ENCODE results near the gene GPR156.
"Not testable (repeated sequence)": the region's sequence is repeated elsewhere in the genome, so short reads cannot be mapped to it uniquely, and the experiment has no call there.

The GPR156 gene

DNA sequence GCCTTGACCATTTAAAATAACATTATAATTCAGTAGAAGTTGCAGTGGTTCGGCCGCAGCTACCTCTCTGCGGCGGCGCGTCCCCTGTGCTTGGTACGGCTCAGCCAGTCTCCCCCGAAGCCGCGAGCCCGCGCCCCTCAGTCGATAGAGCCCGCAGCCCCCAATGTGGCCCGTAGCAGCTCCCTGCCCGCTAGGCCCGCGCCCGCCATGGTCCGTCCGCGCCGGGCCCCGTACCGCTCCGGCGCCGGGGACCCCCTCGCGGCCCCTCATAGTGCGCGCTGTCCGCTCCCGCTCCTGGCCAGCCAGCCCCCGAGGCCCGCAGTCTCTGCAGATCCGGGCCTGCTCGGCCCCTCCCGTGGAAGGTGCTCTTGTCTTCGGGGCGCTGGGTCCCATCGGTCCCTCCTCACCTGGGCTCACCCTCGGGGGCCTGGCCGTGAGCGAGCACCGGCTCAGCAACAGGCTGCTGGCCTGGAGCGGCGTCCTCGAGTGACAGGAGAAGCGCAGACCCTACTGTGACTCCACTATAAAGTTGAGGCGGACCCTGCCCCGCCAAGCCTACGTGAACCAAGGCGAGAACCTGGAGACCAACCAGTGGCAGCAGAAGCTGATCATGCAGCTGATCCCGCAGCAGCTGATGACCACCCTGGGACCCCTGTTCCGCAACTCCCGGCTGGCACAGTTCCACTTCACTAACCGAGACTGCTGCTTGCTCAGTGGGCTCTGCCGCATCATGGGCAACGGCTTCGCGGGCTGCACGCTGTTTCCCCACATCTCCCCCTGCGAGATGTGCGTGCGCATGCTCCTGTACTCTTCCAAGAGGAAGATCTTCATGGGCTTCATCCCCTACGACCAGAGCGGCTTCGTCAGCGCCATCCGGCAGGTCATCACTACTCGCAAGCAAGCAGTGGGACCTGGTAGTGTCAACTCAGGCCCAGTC is 21.8 kb upstream of the GPR156 start:
- H3K4me3 ChIP-seq (replicated peaks; ENCODE audit: low read depth, low read length): no peak overlapping the region
- no peak for DNase-seq (ENCODE audit: low read depth)
- TF ChIP-seq, protein P1, sequence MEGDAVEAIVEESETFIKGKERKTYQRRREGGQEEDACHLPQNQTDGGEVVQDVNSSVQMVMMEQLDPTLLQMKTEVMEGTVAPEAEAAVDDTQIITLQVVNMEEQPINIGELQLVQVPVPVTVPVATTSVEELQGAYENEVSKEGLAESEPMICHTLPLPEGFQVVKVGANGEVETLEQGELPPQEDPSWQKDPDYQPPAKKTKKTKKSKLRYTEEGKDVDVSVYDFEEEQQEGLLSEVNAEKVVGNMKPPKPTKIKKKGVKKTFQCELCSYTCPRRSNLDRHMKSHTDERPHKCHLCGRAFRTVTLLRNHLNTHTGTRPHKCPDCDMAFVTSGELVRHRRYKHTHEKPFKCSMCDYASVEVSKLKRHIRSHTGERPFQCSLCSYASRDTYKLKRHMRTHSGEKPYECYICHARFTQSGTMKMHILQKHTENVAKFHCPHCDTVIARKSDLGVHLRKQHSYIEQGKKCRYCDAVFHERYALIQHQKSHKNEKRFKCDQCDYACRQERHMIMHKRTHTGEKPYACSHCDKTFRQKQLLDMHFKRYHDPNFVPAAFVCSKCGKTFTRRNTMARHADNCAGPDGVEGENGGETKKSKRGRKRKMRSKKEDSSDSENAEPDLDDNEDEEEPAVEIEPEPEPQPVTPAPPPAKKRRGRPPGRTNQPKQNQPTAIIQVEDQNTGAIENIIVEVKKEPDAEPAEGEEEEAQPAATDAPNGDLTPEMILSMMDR (IDR thresholded peaks at IDR 0.05; ENCODE audit: low read length, missing control alignments): no peak

DNA sequence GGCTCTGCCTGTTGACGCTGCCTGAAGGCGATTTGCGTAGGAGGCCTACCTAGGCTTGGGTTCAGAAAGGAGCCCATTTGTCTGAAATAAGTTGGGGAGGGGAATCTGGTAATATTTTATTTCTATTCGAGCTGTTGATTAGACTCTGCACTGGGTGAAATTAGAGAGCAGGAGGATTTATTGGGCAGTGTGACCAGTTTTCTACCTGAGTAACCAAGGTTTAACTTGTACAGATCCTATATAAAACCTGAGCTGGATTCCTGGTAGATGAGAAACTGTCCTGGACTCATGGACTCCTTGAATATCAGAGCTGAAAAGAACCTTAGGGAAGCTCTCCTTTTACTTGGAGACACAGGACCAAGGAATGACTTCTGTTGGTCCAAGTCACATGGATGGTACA is 19.6 kb upstream of the GPR156 start:
- no peak for DNase-seq (ENCODE audit: low read depth)
- no peak overlapping the region for H3K4me3 ChIP-seq (replicated peaks; ENCODE audit: low read depth, low read length)
- TF ChIP-seq, protein P1 (IDR thresholded peaks at IDR 0.05; ENCODE audit: low read length, missing control alignments): no peak

DNA sequence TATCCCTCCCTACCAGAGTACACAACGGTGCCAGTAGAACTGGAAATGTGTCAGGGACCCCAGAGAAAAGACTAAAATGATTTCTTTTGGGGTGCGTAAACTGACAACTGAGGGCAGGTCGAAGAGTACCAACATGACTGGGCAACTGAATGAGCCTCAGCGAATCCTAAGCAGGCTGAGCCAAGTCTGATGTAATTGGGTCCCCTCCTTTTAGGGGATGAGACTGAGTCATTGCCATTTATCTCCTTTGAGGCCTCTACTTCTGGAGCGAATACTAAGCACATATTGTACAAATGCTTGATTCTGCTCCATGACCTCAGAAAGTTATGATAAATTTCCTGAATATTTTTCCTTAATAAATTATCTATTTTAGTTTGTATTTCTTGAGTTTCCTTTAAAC is 17.3 kb upstream of the GPR156 start:
- H3K4me3 ChIP-seq (replicated peaks; ENCODE audit: low read depth, low read length): no peak overlapping the region
- TF ChIP-seq, protein P1 (IDR thresholded peaks at IDR 0.05; ENCODE audit: low read length, missing control alignments): no peak
- DNase-seq (ENCODE audit: low read depth): peak; percentile 76

DNA sequence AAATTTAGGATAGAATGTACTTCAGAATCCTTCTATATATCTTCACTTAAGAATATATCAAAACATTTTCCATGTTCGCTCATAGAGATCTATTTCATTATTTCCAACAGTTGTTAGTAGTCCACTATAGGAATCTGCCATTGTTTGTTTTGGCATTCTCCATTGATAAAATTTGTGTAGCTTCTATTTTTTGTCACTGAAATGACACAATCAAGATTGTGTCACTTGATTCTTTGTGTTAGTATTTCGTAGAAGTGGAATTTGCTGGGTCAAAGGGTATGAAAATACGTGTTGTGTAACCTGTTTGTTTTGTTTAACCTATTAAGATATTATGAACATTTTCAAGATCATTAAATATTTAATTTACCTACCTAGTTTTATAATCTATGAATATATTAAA is 15.9 kb upstream of the GPR156 start:
- TF ChIP-seq, protein P1 (IDR thresholded peaks at IDR 0.05; ENCODE audit: low read length, missing control alignments): no peak
- peak; percentile 57 for DNase-seq (ENCODE audit: low read depth)
- no peak overlapping the region for H3K4me3 ChIP-seq (replicated peaks; ENCODE audit: low read depth, low read length)

DNA sequence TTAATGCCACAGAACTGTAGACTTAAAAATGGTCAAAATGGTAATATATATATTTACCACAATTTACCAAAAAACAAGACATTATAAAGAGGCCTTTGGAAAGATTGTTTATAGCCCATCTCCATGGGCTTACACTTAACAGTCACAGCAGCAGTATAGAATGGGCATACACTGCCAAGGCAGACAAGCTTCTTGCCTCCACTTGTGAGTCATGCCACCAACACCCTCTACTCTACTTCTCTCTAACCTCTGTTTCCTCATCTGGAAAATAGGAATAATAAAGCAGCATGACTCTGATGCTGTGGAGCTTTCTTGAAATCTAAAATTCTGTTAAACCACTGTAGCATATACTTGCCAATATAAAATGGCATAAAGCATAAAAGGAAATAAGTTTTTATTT is 14.4 kb upstream of the GPR156 start:
- TF ChIP-seq, protein P1 (IDR thresholded peaks at IDR 0.05; ENCODE audit: low read length, missing control alignments): no peak
- H3K4me3 ChIP-seq (replicated peaks; ENCODE audit: low read depth, low read length): no peak overlapping the region
- no peak for DNase-seq (ENCODE audit: low read depth)

DNA sequence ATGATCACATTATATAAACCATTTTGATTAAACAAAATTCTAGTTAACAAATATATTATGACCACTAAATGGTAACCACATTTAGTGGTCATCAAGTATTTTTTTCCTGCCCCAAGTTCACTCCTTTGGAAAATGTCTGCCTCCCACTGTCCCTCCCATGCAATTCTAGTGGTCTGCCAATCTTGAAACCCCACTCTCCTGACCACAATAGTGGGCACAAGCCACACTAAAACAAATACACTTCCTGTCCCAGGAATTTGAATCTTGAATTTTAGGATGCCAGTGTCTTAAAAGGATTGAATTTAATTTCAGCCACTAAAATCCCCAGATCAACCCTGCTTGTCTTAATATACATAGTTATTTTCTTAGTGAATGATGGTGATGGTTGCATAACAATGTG is 14.0 kb upstream of the GPR156 start:
- H3K4me3 ChIP-seq (replicated peaks; ENCODE audit: low read depth, low read length): no peak overlapping the region
- no peak for DNase-seq (ENCODE audit: low read depth)
- TF ChIP-seq, protein P1 (IDR thresholded peaks at IDR 0.05; ENCODE audit: low read length, missing control alignments): no peak

DNA sequence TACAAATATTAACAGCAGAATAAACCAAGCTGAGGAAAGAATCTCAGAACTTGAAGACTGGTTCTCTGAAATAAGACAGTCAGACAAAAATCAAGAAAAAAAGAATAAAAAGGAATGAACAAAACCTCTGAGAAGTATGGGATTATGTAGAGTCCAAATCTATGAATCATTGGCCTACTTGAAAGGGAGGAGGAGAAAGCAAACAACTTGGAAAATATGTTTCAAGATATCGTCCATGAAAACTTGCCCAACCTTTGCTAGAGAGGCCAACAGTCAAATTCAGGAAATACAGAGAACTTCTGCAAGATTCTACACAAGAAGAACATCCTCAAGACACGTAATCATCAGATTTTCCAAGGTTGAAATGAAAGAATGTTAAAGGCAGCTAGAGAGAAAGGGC is 6.5 kb upstream of the GPR156 start:
- H3K4me3 ChIP-seq (replicated peaks; ENCODE audit: low read depth, low read length): not testable (repeated sequence)
- DNase-seq (ENCODE audit: low read depth): peak; percentile 68

Data from fibroblast of pulmonary artery (primary cell).